Measurements from ENCODE around the gene PTHLH.

PTHLH gene

GRCh38 chr12:27973487-27973890 is 956 bp upstream of the PTHLH start:
- no peak for DNase-seq

GRCh38 chr12:27971606-27972005 is 927 bp downstream of the PTHLH start:
- DNase-seq, result no peak

- no peak for DNase-seq
Observed at GRCh38 chr12:27971121-27971489, 1.4 kb downstream of the PTHLH start.

- DNase-seq, result no peak
Observed at GRCh38 chr12:27970401-27971120, 2.0 kb downstream of the PTHLH start.

- no peak for DNase-seq
Observed at GRCh38 chr12:27969624-27970400, 2.7 kb downstream of the PTHLH start.

GRCh38 chr12:27968972-27969623 is 3.4 kb downstream of the PTHLH start:
- DNase-seq, result no peak

- no peak for DNase-seq
Observed at GRCh38 chr12:27967551-27968054, 4.9 kb downstream of the PTHLH start.

- no peak for DNase-seq
Observed at GRCh38 chr12:27966870-27967269, 5.7 kb downstream of the PTHLH start.

GRCh38 chr12:27965966-27966365 is 6.6 kb downstream of the PTHLH start:
- no peak for DNase-seq

- no peak for DNase-seq
Observed at GRCh38 chr12:27965411-27965810, 7.1 kb downstream of the PTHLH start.

GRCh38 chr12:27964123-27964522 is 8.4 kb downstream of the PTHLH start:
- no peak for DNase-seq

- no peak for DNase-seq
Observed at GRCh38 chr12:27960821-27961220, 11.7 kb downstream of the PTHLH start.

GRCh38 chr12:27958675-27959074 is 13.9 kb downstream of the PTHLH start:
- DNase-seq, result no peak

GRCh38 chr12:27957366-27957765 is 15.2 kb downstream of the PTHLH start:
- DNase-seq, result no peak

- no peak for DNase-seq
Observed at GRCh38 chr12:27953817-27954216, 18.7 kb downstream of the PTHLH start.

- no peak for DNase-seq
Observed at GRCh38 chr12:27953348-27953747, 19.2 kb downstream of the PTHLH start.

GRCh38 chr12:27952510-27952909 is 20.0 kb downstream of the PTHLH start:
- DNase-seq, result no peak

GRCh38 chr12:27951898-27952297 is 20.6 kb downstream of the PTHLH start:
- no peak for DNase-seq

- DNase-seq, result no peak
Observed at GRCh38 chr12:27946421-27946820, 26.1 kb downstream of the PTHLH start.

GRCh38 chr12:27940756-27941402 is 31.7 kb downstream of the PTHLH start:
- peak; percentile 77 for DNase-seq

GRCh38 chr12:27940245-27940644 is 32.3 kb downstream of the PTHLH start:
- DNase-seq, result no peak

- peak; percentile 64 for DNase-seq
Observed at GRCh38 chr12:27937768-27938167, 34.8 kb downstream of the PTHLH start.

GRCh38 chr12:27936196-27936595 is 36.3 kb downstream of the PTHLH start:
- no peak for DNase-seq
